NCI-H82 treated with DMSO at 0.1 percent for 48 hours (cell line): ENCODE measurements around the gene ASB2.

ENCODE experiments used
- DNase-seq: peaks from one replicate; lab custom pipeline; 2025; ENCODE audit not compliant: unreplicated experiment; lab: John Stamatoyannopoulos, UW

Gene ASB2

GRCh38 chr14:93951635-93952540 lies 24.5 kb downstream of the ASB2 start:
- DNase-seq, result no peak

DNA sequence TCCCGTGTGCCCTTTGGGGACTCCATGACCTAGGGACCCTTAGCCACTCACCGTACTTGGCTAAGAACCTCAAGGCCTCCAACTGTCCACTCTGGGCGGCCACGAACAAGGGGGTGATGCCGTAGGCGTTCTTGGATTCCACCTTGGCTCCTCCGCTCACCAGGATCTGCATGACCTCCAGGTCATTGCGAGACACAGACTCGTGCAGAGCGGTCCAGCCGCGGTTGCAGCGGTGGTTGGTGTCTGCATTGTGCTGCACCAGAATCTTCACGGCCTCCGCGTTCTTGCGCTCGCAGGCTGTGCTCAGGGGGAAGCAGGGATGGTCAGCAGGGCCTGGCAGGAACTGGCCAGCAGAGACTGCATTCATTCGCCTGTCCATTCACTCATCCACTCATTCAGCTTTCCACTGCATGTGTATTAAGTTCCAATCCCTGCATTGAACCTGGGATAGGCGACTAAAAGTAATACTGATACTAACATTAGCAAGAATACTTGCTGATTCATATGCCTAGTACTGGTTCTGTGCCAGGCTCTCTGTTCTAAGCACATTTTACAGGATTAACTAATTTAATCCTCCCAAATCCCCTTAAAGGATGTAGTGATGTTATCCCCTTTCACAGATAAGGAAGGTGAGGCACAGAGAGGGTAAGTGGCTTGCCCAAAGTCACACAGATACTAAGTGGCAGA lies 25.3 kb downstream of the ASB2 start:
- DNase-seq, result peak; percentile 71

GRCh38 chr14:93949511-93950075 lies 26.8 kb downstream of the ASB2 start:
- DNase-seq, result no peak

DNA sequence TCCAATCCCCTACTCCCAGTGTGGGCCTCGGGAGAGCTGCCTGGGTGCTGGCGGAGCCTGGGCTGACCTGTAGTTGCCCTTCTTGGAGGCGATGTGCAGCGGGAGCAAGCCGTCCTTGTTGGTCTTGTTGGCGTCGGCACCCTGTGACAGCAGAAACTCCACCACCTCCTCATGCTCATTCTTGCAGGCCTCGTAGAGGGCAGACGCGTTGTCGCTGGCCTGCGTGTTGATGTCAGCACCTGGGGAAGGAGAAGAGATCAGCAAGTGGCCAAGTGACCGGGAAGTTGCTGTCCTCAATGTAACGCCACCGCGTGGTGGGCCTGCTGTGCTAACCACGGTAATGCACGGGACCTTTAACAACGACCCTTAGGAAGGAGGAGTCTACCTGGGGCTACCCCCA lies 29.1 kb downstream of the ASB2 start:
- DNase-seq, result no peak

GRCh38 chr14:93946541-93947090 lies 29.8 kb downstream of the ASB2 start:
- DNase-seq, result no peak

- no peak for DNase-seq
Observed at GRCh38 chr14:93946104-93946503, 30.3 kb downstream of the ASB2 start.

- DNase-seq, result no peak
Observed at GRCh38 chr14:93945070-93945399, 31.3 kb downstream of the ASB2 start.

DNA sequence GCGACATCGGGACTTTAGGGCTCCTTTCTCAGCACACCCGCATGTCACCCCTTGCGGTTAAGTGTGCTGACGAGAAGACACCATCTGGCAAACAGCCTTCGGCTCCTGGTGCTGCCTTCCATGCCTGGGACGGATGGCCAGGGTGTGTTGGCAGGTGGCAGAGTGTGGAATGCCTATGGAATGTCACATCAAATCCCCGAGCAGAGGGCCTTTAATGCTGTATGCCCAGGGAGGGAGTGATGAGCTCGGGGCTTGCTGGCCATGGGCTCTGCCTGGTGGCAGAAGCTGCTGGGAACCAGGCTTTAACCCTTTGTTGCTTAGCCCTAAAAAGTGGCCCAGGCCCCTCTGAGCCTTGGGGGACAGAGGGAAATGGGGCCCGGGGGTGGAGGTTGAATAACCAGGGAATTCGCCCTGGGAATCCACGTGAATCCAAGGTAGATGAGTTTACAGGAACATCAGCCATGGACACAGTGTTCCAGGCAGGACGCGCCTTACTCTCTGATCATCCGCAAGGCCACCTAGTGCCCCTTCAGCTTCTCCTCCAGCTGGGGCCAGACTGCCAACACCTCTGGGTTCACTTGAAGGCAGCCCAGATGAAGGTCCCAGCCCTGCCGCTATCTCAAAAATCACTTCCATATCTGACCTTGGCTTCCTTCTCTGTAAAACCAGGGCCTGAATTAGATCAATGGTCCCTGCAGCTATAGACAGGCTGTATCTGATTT lies 31.9 kb downstream of the ASB2 start:
- no peak for DNase-seq

GRCh38 chr14:93943930-93944329 lies 32.4 kb downstream of the ASB2 start:
- no peak for DNase-seq

DNA sequence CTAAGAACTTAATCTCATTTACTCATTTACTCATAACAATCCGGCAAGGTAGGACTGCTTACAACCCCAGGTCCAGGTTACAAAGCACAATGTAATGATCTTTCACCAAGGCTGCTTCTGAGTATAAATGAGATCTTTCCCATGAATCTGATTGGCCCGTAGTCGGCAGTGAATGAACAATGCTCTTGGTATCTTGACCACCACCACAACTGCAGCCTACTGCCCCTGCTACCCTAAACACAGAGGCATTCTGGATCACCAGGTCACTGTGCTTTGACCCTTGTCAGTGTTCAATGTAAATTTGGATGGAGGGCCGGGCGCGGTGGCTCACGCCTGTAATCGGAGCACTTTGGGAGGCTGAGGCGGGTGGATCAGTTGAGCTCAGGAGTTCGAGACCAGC lies 33.3 kb downstream of the ASB2 start:
- DNase-seq, result peak; percentile 51

DNA sequence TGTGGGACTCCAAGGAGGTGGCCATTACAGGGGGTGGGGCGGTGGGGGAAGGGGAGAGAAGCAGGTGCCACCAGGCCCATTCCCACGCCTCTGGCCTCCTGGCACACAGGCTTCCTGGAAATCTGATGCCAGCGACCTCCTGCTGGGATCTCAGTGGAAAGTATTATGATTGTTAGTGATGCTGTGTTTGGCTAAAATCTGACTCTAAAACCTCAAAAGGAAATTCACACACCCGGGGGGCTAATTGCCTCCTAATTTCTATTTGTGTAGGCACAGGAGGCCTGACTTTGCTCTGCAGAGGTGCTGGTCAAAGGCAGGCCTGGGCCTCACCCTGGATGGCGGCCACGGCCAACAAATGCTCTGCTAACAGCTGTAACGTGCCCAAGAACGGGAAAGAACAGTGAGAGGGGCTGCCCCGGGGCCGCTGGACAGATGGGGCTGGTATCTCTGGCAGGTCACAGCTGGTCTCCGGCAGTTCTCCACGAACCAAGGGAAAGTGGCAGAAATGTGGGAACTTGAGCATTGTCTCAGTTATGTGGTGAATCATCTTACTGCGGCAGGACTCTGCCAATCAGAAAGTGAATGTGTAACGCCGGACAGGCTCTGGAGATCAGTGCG lies 35.0 kb downstream of the ASB2 start:
- no peak for DNase-seq

DNA sequence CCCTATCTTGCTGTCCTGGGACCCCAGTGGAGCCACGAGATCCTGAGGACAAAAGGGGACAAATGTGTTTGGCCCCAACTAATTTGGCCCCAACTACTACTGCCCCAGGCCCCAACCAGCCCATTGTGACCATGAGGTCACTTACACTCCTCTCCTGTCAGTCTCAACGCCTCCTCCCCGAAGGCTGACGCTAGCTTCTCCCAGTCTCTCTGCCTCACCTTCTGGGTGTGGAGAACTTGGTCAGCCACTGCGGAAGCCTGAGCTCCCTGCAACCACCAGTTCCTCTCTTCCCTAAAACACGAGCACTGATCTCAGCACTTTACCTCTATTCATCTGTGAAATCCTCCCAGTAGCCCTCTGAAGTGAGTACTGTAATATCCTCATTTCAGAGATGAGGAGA lies 35.9 kb downstream of the ASB2 start:
- DNase-seq, result no peak

GRCh38 chr14:93939304-93940229 lies 36.8 kb downstream of the ASB2 start:
- peak; percentile 37 for DNase-seq

GRCh38 chr14:93938751-93939303 lies 37.5 kb downstream of the ASB2 start:
- DNase-seq, result no peak

GRCh38 chr14:93937519-93937918 lies 38.9 kb downstream of the ASB2 start:
- DNase-seq, result no peak

- DNase-seq, result no peak
Observed at GRCh38 chr14:93936926-93937325, 39.4 kb downstream of the ASB2 start.

DNA sequence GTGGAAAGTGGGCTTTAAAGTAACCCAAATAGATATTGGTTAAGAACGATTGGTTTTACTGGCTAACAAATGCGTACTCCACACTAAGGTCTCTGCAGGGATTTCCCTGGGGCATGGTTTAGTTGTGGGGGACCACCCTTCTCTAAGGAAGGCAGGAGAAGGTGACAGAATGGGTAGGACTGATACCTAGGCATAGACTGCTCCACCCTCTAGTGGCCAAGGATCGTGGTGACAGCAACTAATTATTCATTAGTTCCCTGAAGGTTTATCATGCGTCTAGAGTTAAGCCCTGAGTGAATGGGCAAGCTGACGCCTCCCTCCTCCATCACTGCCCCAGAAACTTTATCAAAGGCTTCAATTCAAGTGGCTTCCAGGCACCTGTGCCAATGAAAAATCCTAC lies 40.1 kb downstream of the ASB2 start:
- peak; percentile 29 for DNase-seq

DNA sequence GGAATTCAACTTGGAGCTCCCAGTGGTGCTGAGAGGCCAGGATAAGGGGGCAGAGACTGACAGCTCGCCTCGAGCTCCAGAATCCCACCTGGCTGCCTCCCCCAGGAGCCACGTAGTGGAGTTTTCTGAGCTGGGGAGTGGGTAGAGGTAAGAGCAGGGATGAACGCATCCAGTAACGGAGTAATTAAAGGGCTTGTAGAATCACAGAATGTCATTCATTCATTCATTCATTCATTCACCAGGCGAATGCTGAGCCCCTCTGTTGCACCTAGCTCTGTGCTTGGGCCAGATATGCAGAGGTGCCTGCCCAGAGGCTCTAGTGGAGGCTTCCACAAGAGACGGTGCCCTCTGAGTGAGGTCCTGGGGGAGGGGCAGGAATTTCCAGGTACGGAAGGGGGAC lies 41.2 kb downstream of the ASB2 start:
- DNase-seq, result no peak

DNA sequence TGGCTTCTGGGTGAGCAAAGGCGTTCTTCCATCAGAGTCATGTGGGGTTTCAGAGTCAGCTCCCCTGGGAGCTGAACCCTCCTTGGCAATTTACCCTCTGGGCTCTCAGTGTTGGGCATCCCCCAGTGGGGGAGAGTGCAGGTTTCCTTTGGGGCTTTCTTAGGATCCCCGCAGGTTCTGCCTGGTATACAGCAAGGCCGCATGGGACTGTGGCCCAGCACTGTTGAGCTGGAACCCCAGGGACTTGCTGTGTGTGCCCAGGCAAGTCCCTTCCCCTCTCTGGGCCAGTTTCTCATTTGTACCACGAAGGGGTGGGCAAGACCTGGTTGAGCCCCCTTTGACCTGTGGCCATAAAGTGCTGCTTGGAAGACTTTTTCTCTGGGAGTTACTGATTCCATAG lies 43.7 kb downstream of the ASB2 start:
- no peak for DNase-seq

DNA sequence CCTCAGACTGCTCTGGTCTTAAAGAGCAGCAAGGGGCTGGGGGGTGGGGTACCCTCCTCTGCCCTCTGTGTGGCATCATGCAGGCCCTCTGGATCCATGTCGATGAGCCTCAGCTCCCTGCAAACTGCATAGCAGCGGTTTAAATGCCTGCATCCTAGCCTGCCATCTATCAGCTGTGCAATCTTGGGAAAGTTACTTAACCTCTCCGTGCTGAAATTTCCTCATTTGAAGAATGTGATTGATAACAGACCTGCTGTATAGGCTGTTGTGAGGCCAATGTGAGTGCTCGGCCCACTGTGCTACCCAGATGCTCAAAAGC lies 45.4 kb downstream of the ASB2 start:
- DNase-seq, result no peak
